CD14-positive monocyte (primary cell): ENCODE data around the gene TMEM45A. TPM values are rescaled to one million over a fixed set of nuclear protein-coding genes. Genes with fewer than 3 reads are reported as not detected.
A peak's percentile ranks its signal among the peaks of the same experiment; 100 is the strongest.

Experiments used
- DNase-seq, 3 donors: peaks; one replicate each; pipeline ENCODE4 v3.0.0-alpha.2; 2011 to 2022
- H2AFZ ChIP-seq: 2 replicates; pipeline ENCODE4 v1.6.0; 2012; ENCODE audit warnings: mild to moderate bottlenecking, low read depth, low read length, inconsistent platforms; ENCODE audit not compliant: insufficient read depth, poor library complexity, severe bottlenecking
- H3K27ac ChIP-seq, 2 donors: 1 replicate in 1 of 2; 2 replicates in 1 of 2; pipeline ENCODE4 v1.5.1; 2012 to 2013; ENCODE audit warnings: low read length in 2 of 2, control low read depth in 1 of 2, inconsistent platforms in 1 of 2, low read depth in 1 of 2, mild to moderate bottlenecking in 1 of 2
- H3K27me3 ChIP-seq, 2 donors: one replicate each; pipeline versions ENCODE4 v1.6.0 to v1.6.1; 2011 to 2013; ENCODE audit warnings: low read length in 2 of 2; ENCODE audit not compliant: control insufficient read depth in 2 of 2, insufficient read depth in 2 of 2
- H3K36me3 ChIP-seq, 2 donors: replicated peaks in 1 of 2; 1 replicate in 1 of 2; 2 replicates in 1 of 2; pipeline versions ENCODE4 v1.5.1 to v1.6.1; 2012 to 2013; ENCODE audit warnings: low read length in 2 of 2, control low read depth in 1 of 2, inconsistent platforms in 1 of 2, mild to moderate bottlenecking in 1 of 2; ENCODE audit not compliant: insufficient read depth in 2 of 2, control insufficient read depth in 1 of 2
- H3K4me1 ChIP-seq, 2 donors: 1 replicate in 1 of 2; 2 replicates in 1 of 2; pipeline versions ENCODE4 v1.5.1 to v1.6.1; 2012 to 2013; ENCODE audit warnings: low read length in 2 of 2, control low read depth in 1 of 2, inconsistent platforms in 1 of 2, mild to moderate bottlenecking in 1 of 2, moderate library complexity in 1 of 2; ENCODE audit not compliant: insufficient read depth in 2 of 2, control insufficient read depth in 1 of 2
- H3K4me2 ChIP-seq: replicated peaks from 2 replicates; pipeline ENCODE3; 2012; ENCODE audit warnings: low read length, moderate library complexity, mild to moderate bottlenecking; ENCODE audit not compliant: poor library complexity, severe bottlenecking; ENCODE audit errors: extremely low read depth
- H3K4me3 ChIP-seq, 3 experiments: fragments of 200-600 bp in 1 of 3; sonication (generic) in 1 of 3; replicated peaks in 1 of 3; 1 replicate in 2 of 3; 2 replicates in 1 of 3; pipeline ENCODE4 v1.5.1; 2011 to 2013; ENCODE audit warnings: low read length in 3 of 3, mild to moderate bottlenecking in 3 of 3, control low read depth in 2 of 3, low read depth in 2 of 3, inconsistent platforms in 1 of 3, moderate library complexity in 1 of 3
- H3K79me2 ChIP-seq: 2 replicates; pipeline ENCODE4 v1.6.0; 2012; ENCODE audit warnings: mild to moderate bottlenecking, control low read depth, inconsistent platforms, low read length, moderate library complexity; ENCODE audit not compliant: insufficient read depth
- H3K9ac ChIP-seq: 2 replicates; pipeline ENCODE4 v1.6.0; 2017; ENCODE audit warnings: low read length, mild to moderate bottlenecking; ENCODE audit not compliant: insufficient read depth, poor library complexity, severe bottlenecking
- H3K9me3 ChIP-seq, 2 donors: replicated peaks in 1 of 2; 1 replicate in 1 of 2; 2 replicates in 1 of 2; pipeline versions ENCODE4 v1.5.1 to v1.6.1; 2012 to 2013; ENCODE audit warnings: low read length in 2 of 2, control low read depth in 1 of 2; ENCODE audit not compliant: control insufficient read depth in 1 of 2, insufficient read depth in 1 of 2
- H4K20me1 ChIP-seq: 2 replicates; pipeline ENCODE4 v1.6.0; 2012; ENCODE audit warnings: mild to moderate bottlenecking, low read length, control low read depth, moderate library complexity; ENCODE audit not compliant: insufficient read depth
- H3K27ac Mint-ChIP-seq, 7 donors: one replicate each; pipeline ENCODE4 v1.8.0; 2020; ENCODE audit warnings: mild to moderate bottlenecking in 7 of 7, mixed read lengths in 7 of 7, moderate library complexity in 6 of 7, inconsistent platforms in 2 of 7
- H3K27me3 Mint-ChIP-seq, 3 donors: one replicate each; pipeline ENCODE4 v1.8.0; 2021 to 2022; ENCODE audit warnings: low read depth in 3 of 3, mild to moderate bottlenecking in 3 of 3, mixed read lengths in 3 of 3, moderate library complexity in 3 of 3, inconsistent platforms in 1 of 3
- H3K36me3 Mint-ChIP-seq, 2 donors: one replicate each; pipeline ENCODE4 v1.8.0; 2020; ENCODE audit warnings: mixed read lengths in 2 of 2, inconsistent platforms in 1 of 2, mild to moderate bottlenecking in 1 of 2
- H3K4me1 Mint-ChIP-seq: one replicate; pipeline ENCODE4 v1.8.0; 2020; ENCODE audit warnings: mild to moderate bottlenecking, mixed read lengths
- H3K4me3 Mint-ChIP-seq, 2 donors: one replicate each; pipeline ENCODE4 v1.8.0; 2020; ENCODE audit warnings: mild to moderate bottlenecking in 2 of 2, mixed read lengths in 2 of 2, moderate library complexity in 1 of 2
- H3K9me3 Mint-ChIP-seq, 7 donors: one replicate each; pipeline ENCODE4 v1.8.0; 2020 to 2022; ENCODE audit warnings: mixed read lengths in 7 of 7, mild to moderate bottlenecking in 6 of 7, moderate library complexity in 6 of 7, inconsistent platforms in 2 of 7
- CTCF ChIP-seq: fragments of 200-600 bp; IDR thresholded peaks from one replicate; pipeline ENCODE4 v1.8.0; 2022; ENCODE audit warnings: antibody characterized with exemption, mild to moderate bottlenecking
- WGBS: methylation state at CpG from one replicate; pipeline ENCODE4 v1.1.5; 2013; ENCODE audit warnings: missing lambda C conversion rate; ENCODE audit not compliant: insufficient coverage; 5-methylcytosine and 5-hydroxymethylcytosine counted together
- intact Hi-C, 2 donors: fragments of 100-400 bp; cut with micrococcal nuclease; formaldehyde crosslinking; loops; one replicate each; pipeline versions ENCODE4 v1.15.0 to v1.15.1; 2023
- polyA plus RNA-seq, 3 donors: library from polyadenylated mRNA; depleted of rRNA in 1 of 3; unstranded in 2 of 3; stranded (reverse) in 1 of 3; fragments of 300-500 nt in 2 of 3; fragments of >200 nt in 1 of 3; fragmentation: Illumina TruSeq in 2 of 3; gene quantifications; 1 replicate in 2 of 3; 2 replicates in 1 of 3; pipeline ENCODE4 v1.2.3, GENCODE V29; 2012 to 2021

TMEM45A gene
- polyA plus RNA-seq, 3 donors = 0.03 to 1.5 (median 0.97) TPM

GRCh38 chr3:100532411-100532810 lies 40.0 kb downstream of the TMEM45A start:
- TF ChIP-seq CTCF = no peak
- no peak overlapping the region for H3K4me2 ChIP-seq
- Mint-ChIP-seq H3K4me1 (peaks cover 11% of the 10 kb centered on the region), H3K9me3 (peaks cover 0 to 3% (median 0%) of the 10 kb centered on the region in 7 donors), H3K27me3 (peaks cover 0 to 4% (median 0%) of the 10 kb centered on the region in 3 donors), H3K27ac (no peak overlapping the region), H3K4me3 (no peak overlapping the region), H3K36me3 (peaks cover 0 to 8% of the 10 kb centered on the region in 2 donors)
- DNase-seq = no peak
- H3K4me1 ChIP-seq = no peaks in the 10 kb centered on the region
- no peaks in the 10 kb centered on the region for H4K20me1 ChIP-seq
- 100% methylated on average over 6 of the region's 6 CpGs for WGBS
- no peak overlapping the region for H3K4me3 ChIP-seq
- no peak overlapping the region for H2AFZ ChIP-seq
- no peaks in the 10 kb centered on the region for H3K9me3 ChIP-seq
- intact Hi-C loops = no loop called here
- no peaks in the 10 kb centered on the region for H3K36me3 ChIP-seq
- no peak overlapping the region for H3K9ac ChIP-seq
- H3K27me3 ChIP-seq = no peaks in the 10 kb centered on the region
- no peaks in the 10 kb centered on the region for H3K79me2 ChIP-seq
- no peak overlapping the region for H3K27ac ChIP-seq

- H3K9ac ChIP-seq = no peak overlapping the region
- H3K4me3 Mint-ChIP-seq = no peak overlapping the region
- no peaks in the 10 kb centered on the region for H3K36me3 ChIP-seq
- no peak overlapping the region for H3K27ac ChIP-seq
- H3K27ac Mint-ChIP-seq = peak overlapping the region in 1 of 7 donors; percentile 73
- no peak overlapping the region for H2AFZ ChIP-seq
- H3K4me2 ChIP-seq = no peak overlapping the region
- H3K9me3 Mint-ChIP-seq = peaks cover 0 to 3% (median 0%) of the 10 kb centered on the region in 7 donors
- H3K27me3 ChIP-seq = no peaks in the 10 kb centered on the region
- no peak for DNase-seq
- WGBS = 100% methylated on average over 3 of the region's 3 CpGs
- no peak for TF ChIP-seq CTCF
- no peak overlapping the region for H3K4me3 ChIP-seq
- H3K9me3 ChIP-seq = no peaks in the 10 kb centered on the region
- peaks cover 5% of the 10 kb centered on the region for H3K4me1 Mint-ChIP-seq
- no peaks in the 10 kb centered on the region for H3K79me2 ChIP-seq
- no peaks in the 10 kb centered on the region for H4K20me1 ChIP-seq
- intact Hi-C loops = no loop called here
- peaks cover 0 to 3% (median 0%) of the 10 kb centered on the region in 3 donors for H3K27me3 Mint-ChIP-seq
- no peaks in the 10 kb centered on the region for H3K4me1 ChIP-seq
- peaks cover 0 to 8% of the 10 kb centered on the region in 2 donors for H3K36me3 Mint-ChIP-seq
Measured at GRCh38 chr3:100533176-100533575, 40.8 kb downstream of the TMEM45A start.
